Panc1 (cell line): ENCODE data around the gene USH1C. TPM values are rescaled to one million over a fixed set of nuclear protein-coding genes. Genes with fewer than 3 reads are reported as not detected.

Experiments used
- ATAC-seq: fragments of 200-7000 bp; cut with Tn5 transposase; 2 replicates; pipeline ENCODE4 v1.9.1; 2020; ENCODE audit warnings: mild to moderate bottlenecking, moderate library complexity
- BruUV-seq: library from RNA; stranded (reverse); fragments of 400-500 nt; replicated peaks from 2 replicates; lab custom pipeline; 2021; lab: Mats Ljungman, UMichigan
- CTCF ChIA-PET: fragments of 300-600 bp; sonication (Branson Sonifier 250); formaldehyde crosslinking; loops from one replicate; lab custom pipeline; 2022; ENCODE audit warnings: antibody characterized with exemption; lab: Charles Lee
- POLR2A ChIA-PET: fragments of 300-600 bp; sonication (Branson Sonifier 250); formaldehyde crosslinking; loops from one replicate; lab custom pipeline; 2022; ENCODE audit warnings: antibody characterized with exemption; lab: Charles Lee
- DNase-seq: peaks from one replicate; pipeline ENCODE4 v3.0.0-alpha.2; 2010; ENCODE audit warnings: low read depth, low spot score
- H3K27ac ChIP-seq: 2 replicates; pipeline ENCODE4 v1.5.1; 2011; ENCODE audit warnings: mild to moderate bottlenecking, low read length, inconsistent platforms
- H3K27me3 ChIP-seq: fragments of 200-500 bp; sonication (Bioruptor generic); 2 replicates; pipeline ENCODE4 v1.6.0; 2014; ENCODE audit warnings: low read length, inconsistent platforms; ENCODE audit not compliant: control insufficient read depth, insufficient read depth
- H3K36me3 ChIP-seq: fragments of 200-500 bp; sonication (Bioruptor generic); 2 replicates; pipeline ENCODE4 v1.5.1; 2014; ENCODE audit warnings: inconsistent platforms, mild to moderate bottlenecking, low read length, moderate library complexity; ENCODE audit not compliant: control insufficient read depth, insufficient read depth
- H3K4me1 ChIP-seq: 2 replicates; pipeline ENCODE4 v1.5.1; 2011; ENCODE audit warnings: inconsistent platforms, mild to moderate bottlenecking, low read length, moderate library complexity; ENCODE audit not compliant: control insufficient read depth, insufficient read depth
- H3K4me3 ChIP-seq, 2 experiments: 2 replicates each; pipeline ENCODE4 v1.5.1; 2011 to 2012; ENCODE audit warnings: low read depth in 2 of 2, low read length in 2 of 2, mild to moderate bottlenecking in 2 of 2, inconsistent platforms in 1 of 2, moderate library complexity in 1 of 2
- H3K9me3 ChIP-seq: fragments of 200-500 bp; sonication (Bioruptor generic); 2 replicates; pipeline ENCODE4 v1.5.1; 2014; ENCODE audit warnings: low read depth, mild to moderate bottlenecking, inconsistent platforms, low read length, moderate library complexity; ENCODE audit not compliant: control insufficient read depth, insufficient read depth
- POLR2AphosphoS5 ChIP-seq: IDR thresholded peaks from 2 replicates; pipeline ENCODE4 v1.6.1; 2012; ENCODE audit warnings: mild to moderate bottlenecking, low read depth, low read length, moderate library complexity
- REST ChIP-seq, 2 experiments: IDR thresholded peaks; 2 replicates each; pipeline ENCODE4 v1.6.1; 2011 to 2012; ENCODE audit warnings: low read depth in 2 of 2, control low read depth in 1 of 2, low read length in 1 of 2, mild to moderate bottlenecking in 1 of 2, moderate library complexity in 1 of 2; ENCODE audit not compliant: insufficient read depth in 1 of 2
- SIN3A ChIP-seq: IDR thresholded peaks from 2 replicates; pipeline ENCODE4 v1.6.1; 2012; ENCODE audit warnings: low read depth, mild to moderate bottlenecking, low read length, moderate library complexity, borderline replicate concordance; ENCODE audit not compliant: insufficient read depth
- TCF7L2 ChIP-seq: IDR thresholded peaks from 2 replicates; pipeline ENCODE4 v1.6.1; 2011; ENCODE audit warnings: mild to moderate bottlenecking, low read depth, low read length, inconsistent platforms
- in situ Hi-C: cut with HindIII; loops from 2 replicates; pipeline ENCODE4 v1.10.0; 2016; ENCODE audit warnings: low sequenced_read_pairs, low pct_unique_long_range_greater_than_20kb
- intact Hi-C: fragments of 100-400 bp; cut with micrococcal nuclease; formaldehyde crosslinking; loops from one replicate; pipeline ENCODE4 v1.10.0; 2022; ENCODE audit not compliant: unreplicated experiment
- total RNA-seq: library from RNA; stranded (reverse); gene quantifications from one replicate; pipeline ENCODE4 v1.2.1, GENCODE V29; 2021; ENCODE audit not compliant: unreplicated experiment
- TF ChIP-seq, protein P1 (sequence below): fragments of 450-650 bp; IDR thresholded peaks from 2 replicates; pipeline ENCODE4 v1.5.1; 2017; ENCODE audit warnings: mild to moderate bottlenecking

USH1C gene
- total RNA-seq, 1 experiment from 2014 or later = not detected

- no TSS peak for BruUV-seq
- no peak overlapping the region for H3K4me3 ChIP-seq
- H3K27me3 ChIP-seq = peaks cover 8% of the 10 kb centered on the region
- DNase-seq = no peak
- ChIA-PET CTCF (no interaction called here), POLR2A (interaction anchor here (0.6 kb wide), 1 partner anchor 154 kb away, joined by 4 read pairs; the partner anchor contains the start of gene KCNC1)
- TF ChIP-seq TCF7L2 (no peak), REST (IDR thresholded peaks at IDR 0.05; ENCODE audit: insufficient read depth in 1 of 2, low read depth in 2 of 2, low read length in 1 of 2) (no peak), SIN3A (no peak), POLR2AphosphoS5 (no peak)
- TF ChIP-seq, protein P1, sequence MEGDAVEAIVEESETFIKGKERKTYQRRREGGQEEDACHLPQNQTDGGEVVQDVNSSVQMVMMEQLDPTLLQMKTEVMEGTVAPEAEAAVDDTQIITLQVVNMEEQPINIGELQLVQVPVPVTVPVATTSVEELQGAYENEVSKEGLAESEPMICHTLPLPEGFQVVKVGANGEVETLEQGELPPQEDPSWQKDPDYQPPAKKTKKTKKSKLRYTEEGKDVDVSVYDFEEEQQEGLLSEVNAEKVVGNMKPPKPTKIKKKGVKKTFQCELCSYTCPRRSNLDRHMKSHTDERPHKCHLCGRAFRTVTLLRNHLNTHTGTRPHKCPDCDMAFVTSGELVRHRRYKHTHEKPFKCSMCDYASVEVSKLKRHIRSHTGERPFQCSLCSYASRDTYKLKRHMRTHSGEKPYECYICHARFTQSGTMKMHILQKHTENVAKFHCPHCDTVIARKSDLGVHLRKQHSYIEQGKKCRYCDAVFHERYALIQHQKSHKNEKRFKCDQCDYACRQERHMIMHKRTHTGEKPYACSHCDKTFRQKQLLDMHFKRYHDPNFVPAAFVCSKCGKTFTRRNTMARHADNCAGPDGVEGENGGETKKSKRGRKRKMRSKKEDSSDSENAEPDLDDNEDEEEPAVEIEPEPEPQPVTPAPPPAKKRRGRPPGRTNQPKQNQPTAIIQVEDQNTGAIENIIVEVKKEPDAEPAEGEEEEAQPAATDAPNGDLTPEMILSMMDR = no peak
- H3K4me1 ChIP-seq = no peaks in the 10 kb centered on the region
- intact Hi-C loops = no loop called here
- ATAC-seq = no peak
- in situ Hi-C loops = no loop called here
- no peak overlapping the region for H3K27ac ChIP-seq
- no peaks in the 10 kb centered on the region for H3K9me3 ChIP-seq
- no peaks in the 10 kb centered on the region for H3K36me3 ChIP-seq
These were observed 37.0 kb upstream of the USH1C start for GRCh38 chr11:17581036-17581731.

DNA sequence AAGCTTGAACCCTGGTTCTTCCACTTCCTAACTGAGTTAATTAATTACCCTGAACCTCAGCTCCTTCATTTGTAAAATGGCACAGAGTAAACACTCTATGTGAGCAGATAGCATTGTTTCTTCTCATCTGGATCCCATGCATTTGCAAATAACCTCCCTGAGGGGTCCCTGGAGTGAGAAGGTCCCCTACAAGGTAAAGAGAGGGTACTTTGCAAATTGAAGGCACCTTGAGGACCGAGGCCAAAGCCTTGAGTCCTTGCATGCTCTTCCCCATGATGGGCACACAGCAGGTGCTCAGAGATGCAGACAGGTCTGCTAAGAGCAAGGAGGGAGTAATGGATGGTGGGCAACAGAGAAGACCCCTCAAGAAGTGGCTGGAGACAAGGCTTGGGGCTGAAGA, 36.1 kb upstream of the USH1C start:
- intact Hi-C loops (no loop called here), in situ Hi-C loops (no loop called here)
- BruUV-seq = no TSS peak
- Histone ChIP-seq H3K4me3 (no peak overlapping the region), H3K27me3 (peaks cover 6% of the 10 kb centered on the region), H3K9me3 (no peaks in the 10 kb centered on the region), H3K27ac (no peak overlapping the region), H3K36me3 (no peaks in the 10 kb centered on the region), H3K4me1 (no peaks in the 10 kb centered on the region)
- ChIA-PET CTCF (interaction anchor here (0.6 kb wide), 1 partner anchor 15 kb away, joined by 3 read pairs; no protein-coding TSS in a partner anchor), POLR2A (no interaction called here)
- ATAC-seq = no peak
- no peak for TF ChIP-seq REST (IDR thresholded peaks at IDR 0.05; ENCODE audit: insufficient read depth in 1 of 2, low read depth in 2 of 2, low read length in 1 of 2)
- TF ChIP-seq SIN3A = no peak
- TF ChIP-seq TCF7L2 = no peak
- no peak for TF ChIP-seq POLR2AphosphoS5
- TF ChIP-seq, protein P1 = no peak
- no peak for DNase-seq
